Measurements from ENCODE around the gene HDAC7.

Gene HDAC7

DNA sequence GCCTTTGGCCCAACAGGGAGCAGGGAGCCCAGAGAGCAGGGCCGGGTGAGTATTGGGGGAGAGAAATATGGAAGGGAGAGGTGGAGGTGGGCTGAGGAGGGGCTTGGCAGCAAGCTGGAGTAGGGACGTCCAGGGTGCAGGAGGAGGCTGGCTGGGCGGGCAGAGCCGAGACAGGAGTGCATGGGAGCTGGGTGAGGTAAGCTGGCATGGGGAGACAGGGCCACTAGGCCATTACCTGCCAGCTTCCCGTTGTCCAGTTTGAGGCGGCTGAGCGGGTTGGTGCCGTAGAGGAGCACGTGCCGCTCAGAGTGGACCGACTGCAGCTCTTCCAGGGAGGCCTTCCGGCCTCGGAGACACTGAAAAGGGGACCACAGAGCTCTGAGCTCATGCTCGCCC is 28.4 kb downstream of the HDAC7 start:
- DNase-seq = no peak

DNA sequence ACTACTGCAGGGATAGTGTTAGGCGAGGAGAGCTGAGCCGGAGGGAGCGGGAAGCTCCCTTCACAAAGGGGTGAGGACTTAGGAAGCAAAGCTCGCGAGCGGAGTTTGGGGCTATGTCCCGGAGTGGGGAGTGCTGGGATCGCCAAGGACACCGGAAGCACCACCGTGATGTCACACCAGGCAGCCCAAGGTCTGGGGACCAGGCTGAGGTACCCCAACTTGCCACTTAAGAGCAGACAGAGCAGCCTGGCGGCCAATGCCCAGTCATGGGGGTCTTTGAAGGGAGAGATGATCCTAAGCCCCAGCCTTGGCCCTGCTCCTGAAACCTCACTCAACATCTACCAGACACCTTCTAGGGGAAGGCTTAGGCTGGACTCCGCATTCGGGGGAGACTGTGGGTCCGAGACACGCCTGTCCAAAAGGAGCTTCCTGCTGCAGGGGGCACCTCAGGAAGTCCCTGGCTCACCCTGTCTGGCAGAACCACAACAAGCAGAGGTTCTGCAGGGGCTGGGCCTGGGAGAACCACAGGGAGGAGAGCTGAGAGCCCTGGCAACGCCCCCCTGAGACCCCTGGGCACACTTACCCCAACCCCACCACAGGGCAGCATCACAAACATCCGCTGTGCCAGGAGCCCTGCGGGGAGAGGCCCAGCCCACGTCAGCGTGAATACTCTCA is 28.9 kb downstream of the HDAC7 start:
- DNase-seq = no peak

DNA sequence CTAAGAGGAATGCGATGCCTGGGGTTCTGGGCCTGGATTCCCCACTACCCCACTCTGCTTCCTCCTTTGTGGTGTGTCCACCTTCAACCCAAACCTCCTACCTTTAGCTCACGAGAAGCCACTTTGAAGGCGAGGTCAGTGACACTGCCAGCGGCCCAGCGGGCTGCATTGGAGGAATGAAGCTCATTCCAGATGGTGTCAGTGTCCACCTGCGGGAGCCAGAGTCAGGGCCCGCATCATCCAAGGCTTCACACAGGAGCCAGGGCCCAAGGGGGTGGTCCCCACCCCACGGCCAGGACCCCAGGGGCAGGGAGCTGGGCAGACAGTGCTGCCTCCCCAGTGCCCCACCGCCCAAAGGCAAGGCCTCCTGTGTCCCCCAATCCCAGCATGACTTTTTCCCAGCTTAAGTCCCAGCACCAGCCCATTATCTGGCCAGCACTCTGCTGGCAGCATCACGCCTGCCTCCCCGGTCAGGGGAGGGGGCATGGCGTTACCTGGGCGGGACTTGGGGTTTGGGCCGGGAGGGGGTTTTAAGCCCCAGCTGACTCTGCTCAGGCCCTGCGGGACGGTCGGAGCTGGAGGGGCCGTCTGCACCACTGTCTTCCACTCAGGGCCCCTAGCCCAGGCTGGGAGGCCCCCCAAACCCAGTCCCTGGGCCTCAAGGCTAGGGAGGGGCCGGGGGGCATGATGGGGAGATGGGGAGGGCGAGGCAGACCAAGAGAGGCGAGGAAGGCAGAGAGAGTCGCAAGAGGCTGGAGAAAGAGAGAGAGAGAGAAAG is 29.8 kb downstream of the HDAC7 start:
- DNase-seq = no peak

DNA sequence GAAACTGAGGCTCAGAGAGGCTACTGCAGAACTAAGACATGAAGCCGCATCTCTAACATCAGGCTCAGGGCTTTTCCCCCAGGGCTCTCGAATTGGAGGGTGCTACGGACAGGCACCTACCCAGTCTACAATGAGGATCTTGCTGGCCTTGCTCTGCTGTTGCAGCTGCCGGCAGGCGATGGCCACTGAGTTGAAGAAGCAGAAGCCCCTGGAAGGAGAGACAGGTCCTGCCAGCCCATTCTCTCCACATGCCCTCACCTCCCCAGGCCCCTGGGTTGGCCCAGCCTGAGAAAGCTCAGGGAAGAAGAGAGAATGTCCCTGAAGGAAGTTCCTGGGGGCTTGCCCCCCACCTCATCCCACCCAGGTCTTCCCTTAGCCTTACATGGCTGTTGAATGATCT is 30.6 kb downstream of the HDAC7 start:
- no peak for DNase-seq

DNA sequence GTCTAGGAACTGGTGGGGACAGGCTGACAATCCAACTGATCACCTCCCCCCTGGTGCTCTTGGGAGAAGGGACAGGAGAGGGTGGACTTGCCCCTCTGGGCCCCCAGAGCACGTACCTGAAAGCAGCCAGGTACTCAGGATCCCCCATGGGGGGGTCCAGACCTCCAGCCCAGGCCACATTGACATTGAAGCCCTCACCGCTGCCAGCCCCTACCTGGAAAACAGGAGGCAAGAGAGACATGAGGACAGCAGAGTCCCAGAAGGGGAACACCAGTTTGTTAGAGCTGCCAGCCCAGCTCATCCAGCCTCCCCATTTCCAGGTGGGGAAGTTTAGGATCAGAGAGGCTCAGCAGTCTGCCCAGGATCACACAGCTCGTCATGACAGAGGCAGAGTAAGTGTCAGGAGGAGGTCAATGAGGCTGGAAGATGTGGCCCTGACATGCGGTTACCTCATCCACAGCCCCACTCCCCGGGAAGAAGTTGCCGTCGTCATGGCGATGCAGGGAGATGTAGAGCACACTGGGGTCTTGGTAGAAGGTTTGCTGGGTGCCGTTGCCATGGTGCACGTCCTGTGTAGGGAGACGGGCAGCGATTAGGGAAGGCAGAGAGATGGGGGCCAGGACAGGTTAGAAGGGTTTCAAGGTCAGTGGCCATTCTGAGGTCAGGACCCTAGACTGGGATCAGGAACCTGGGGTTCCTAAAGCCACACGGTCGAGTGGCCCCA is 31.9 kb downstream of the HDAC7 start:
- no peak for DNase-seq

DNA sequence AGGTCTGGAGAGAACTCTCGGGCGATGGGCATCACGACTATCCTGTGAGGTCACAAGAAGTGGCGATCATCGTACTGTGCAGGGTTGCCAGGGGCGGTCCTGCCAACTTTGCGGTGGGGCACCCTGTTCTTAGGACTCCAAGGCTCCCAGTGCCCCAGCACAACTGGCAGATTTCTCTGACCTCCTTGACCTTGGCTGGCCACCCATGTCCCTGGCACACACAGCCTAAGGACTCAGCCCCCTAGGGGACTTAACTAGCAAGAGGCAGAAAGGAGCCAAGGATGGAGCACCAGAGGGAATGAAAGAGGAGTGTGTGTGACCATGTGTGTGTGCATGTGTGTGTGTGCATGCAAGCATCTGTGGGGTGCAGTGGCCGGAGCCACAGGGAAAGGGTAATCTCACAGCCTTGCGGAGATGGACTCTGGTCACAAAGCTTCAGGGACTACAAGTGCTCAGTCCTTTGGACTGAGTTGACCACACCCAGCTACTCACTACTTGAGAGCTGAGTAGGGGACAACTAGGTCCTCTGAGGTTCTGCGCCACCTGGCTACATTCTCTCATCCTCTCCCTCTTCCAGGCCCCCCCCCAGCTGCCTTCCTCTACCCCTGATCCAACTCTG is 32.9 kb downstream of the HDAC7 start:
- no peak for DNase-seq

DNA sequence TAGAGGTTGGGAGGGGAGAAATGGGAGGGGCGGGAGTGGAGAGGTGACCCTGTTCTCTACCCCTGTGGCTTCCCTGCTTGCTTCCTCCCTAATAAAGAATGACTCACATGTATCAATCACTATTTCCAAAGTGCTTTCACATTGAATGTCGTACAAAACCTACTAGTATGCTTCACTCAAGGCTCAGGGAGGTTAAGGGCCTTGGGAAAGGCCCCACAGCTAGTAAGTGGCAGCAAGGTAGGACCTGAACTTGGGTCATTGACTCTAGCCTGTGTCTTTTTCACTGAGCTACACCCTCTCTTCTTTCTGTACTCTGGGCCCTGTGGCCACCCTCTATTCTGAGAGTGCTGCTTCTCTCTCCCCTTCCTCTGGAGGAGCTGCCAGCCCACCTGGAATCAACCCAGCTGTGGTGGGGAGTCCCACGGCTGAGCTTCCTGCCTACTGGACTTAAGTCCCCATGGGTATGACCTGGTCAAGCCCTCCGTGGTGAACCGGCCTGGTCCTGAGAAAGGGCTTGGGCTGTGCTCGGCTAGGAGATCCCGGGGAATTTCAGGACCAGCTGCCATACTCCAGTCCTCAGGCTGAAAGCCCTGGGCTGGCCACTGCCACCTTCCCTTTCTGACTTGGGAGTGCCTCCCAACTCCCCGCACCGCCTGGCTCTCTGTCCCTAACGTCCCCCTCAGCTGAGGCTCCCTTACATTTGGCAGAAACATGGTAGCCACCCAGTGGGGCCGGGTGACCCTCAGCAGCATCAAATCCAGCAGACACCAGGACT is 33.6 kb downstream of the HDAC7 start:
- no peak for DNase-seq

DNA sequence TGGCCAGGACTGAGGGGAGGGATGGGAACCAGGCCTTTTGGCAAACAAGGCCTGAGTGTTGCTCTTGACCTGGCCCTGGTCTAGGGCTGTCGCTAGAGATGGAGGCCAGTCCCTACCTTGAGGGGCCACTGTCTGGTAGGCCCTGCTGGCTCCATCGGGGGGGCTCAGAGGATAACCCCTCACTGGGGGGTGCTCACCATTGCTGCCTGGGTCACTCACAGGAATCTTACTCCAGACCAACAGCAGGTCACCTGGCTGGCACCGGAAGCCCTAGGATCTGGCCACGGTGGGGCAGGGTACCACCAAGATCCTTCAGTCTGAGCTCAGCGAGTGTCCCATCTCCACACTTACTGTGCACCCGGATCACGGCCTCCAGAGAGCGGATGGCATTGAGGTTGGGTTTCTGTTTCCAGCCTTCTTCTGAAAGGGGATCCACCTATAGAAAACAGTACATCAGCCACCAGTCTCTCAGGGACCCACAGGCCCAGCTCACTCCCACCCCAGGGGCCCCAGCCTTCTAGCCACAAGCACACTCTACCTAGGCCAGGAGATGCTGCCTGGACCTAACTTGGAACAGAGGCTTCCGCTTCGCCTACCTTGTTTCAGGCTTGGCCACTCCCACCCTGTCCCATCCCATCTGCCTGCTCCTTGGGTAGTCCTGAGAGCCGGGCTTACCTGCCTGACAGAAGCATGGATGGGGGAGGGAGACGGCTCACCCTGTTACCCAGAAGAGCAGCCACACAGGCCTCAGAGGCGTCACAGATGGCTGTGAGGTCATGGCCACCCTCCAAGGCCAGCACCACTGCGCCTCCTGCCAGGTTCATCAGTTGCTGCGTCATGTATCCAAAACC is 34.4 kb downstream of the HDAC7 start:
- no peak for DNase-seq

DNA sequence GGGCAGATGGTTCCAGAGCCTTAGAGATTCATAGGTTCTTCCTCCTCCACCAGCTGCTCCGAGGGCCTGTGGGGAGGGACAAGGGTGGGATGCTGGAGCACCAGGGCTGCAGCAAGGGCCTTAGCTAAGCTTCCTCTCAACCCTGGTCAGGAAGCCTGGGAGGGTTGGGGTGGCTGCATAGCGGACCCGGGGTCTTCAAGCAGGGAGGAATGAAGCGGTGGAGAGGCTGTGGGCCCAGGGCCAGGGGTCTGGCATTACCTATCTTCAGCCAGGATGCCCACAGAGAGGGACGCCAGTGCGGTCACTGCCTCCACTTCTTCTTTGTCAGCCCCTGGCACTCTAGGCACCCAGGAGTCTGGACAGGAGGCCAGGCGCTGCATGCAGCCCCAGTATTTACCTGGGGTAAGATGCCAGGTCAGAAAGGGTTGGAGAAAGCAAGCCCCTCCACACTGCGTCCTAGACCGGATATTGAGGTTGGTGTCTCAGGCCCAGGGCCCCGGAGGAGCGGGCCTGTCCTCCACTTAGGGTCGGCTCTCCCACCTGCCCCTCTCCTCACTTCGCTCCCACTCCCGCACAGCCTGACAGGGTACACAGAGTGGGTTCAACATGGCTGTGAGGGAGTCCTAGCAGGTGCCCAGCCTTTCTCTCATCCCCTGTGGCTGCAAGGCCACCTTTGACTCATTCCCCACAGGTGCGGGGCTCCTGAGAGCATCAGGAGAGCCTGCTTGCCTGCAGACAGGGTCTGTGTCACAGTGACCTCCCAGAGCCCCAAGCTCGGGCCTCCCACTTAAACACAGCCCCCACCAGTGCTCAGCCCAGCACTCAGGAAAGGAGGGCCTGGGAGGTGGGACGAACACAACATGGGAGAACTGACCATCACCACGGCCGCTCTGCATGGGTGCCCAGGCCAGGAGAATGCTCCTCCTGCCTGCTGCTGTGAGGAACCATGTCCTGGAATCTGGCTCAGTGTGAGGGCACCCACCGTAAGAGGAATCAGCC is 35.6 kb downstream of the HDAC7 start:
- DNase-seq = no peak

DNA sequence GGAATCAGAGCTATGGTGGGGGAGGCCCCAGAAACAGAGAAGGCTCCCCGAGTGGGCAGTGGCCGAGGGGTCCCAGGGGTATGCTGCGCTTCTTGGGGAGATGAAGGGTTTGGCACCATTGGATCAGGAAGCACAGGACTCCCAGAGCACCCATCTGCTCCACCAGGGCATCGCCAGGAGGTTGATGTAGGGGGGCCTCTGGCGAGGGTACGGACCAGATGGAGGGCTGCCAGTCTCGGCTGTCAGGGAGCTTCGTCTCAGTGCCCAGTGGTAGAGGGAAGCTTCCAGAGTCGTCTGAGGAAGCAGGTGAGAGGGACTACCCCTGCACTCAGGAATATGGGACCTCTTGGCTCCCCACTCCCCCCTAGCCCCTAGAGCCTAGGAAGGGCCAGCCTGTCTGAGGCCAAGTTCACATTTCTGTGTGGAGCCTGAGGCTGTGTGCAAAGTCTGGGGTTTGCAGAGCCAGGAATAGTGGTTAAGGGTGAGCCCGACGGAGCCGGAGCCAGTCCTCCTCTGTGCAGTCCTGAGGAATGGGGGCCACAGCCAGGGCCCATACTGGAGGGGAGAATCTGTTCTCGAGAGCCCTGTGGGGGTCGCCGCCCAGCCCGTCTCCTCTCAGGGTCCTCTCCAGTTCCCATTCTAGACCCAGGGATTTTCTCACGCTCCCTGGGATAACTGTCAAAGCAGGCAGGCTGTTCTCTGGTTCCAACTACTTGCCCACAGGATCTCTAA is 36.5 kb downstream of the HDAC7 start:
- no peak for DNase-seq

DNA sequence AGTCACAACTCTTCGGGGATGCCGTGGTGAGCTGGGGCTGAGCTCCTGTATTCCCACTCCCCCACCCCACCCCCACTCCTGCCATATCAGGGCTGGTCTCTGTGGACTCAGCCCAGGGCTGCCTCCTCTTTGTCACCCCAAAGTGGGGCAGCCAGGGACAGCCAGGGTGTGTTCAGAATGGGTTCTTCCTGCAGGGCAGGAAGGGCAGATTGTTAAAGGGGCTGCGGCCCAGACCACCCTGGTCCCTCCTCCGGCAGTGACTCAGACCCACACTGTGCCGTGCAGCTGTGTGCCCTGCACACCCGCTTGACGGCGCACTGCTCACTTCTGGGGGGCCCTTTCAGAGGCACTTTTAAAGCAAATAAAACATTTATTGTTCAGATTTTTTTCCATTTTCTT is 37.3 kb downstream of the HDAC7 start:
- DNase-seq = no peak

DNA sequence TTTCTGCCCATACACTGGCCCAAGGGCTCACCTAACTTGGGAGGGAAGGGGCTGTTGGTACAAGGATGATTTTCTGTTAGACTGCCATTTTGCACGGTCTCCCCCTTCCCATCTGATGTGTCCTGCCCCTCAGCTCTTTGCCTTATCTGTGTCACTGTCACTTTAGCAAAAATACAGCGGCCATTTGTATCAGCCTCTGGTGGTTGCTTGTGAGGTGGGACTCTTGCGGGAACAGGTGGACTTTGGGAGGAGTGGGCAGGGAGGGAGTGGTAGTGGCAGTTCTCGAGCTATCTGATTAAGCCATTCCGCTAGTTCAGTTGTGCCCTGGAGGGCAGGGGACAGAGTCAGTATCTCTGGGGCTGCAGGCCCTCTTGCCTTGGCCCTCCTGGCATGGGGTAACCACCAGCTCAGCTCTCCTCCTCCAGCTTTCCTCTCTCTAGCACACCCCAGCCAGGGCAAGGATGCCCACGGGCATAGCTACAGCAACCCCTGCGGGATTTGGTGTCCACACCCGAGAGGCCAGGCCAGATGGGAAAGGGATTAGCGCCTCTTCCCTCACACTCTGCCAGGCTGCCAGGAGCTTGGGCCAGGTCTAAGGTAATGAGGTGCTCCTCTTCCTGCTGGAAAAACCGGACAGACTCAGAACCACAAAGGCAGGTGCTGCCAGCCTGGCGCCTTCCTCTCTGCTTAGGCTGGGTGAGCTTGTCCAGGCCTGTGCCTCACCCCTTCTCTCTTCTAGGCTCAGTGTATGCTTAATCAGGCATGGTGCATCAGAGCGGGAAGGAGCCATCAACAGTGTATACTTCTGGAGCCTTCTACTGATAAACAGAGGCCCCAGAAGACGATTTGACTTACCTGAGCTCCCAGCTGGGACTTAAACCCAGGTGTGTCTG is 38.0 kb downstream of the HDAC7 start:
- no peak for DNase-seq

DNA sequence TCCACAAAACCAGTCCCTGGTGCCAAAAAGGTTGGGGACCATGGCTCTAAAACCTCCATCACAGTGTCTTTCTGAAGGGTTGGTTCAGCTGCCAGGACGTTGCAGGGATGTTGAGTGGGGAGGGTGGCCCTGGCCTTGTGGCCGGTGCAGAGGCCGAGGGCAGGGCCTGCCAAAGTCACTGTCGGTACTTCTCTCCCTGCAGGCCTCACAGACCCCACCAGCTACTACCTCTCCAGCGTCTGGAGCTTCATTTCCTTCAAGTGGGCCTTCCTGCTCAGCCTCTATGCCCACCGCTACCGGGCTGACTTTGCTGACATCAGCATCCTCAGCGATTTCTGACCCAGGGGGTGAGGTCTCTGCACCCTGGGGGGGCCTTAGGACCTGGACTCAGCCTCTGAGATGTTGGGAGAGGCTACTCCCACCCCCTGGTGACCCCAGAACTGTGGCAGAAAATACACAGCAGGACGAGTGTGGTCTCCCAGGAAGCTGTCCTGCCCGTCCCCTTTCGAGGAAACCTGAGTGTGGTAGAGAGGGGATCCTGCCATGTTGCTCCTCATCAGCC is 39.7 kb downstream of the HDAC7 start:
- no peak for DNase-seq

DNA sequence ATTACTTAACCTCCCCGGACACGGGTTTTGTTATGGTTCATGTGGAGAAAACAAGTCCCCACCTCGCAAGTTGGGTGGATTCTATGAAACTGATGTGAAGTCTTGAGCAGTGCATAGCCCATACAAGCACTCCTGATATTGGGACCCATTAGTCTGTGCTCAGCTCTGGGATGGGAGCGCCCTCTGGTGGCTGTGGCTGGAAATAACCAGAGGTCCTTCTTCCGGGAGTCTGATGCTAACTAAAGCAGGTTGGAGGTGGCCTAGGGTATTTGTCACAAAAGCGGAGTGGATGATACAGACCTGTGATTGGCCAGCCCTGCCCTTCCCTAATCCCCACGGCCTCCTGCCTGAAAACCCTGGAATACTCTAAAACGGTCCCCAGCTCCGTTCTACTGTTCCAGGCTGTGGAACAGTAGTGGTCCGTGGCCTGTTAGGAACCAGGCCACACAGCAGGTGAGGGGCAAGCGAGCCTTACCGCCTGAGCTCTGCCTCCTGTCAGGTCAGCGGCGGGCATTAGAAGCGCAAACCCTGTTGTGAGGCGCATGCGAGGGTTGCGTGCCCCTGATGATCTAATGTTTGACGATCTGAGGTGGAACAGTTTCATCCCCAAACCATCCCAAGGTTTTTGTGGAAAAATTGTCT is 40.3 kb downstream of the HDAC7 start:
- DNase-seq = peak; percentile 97

DNA sequence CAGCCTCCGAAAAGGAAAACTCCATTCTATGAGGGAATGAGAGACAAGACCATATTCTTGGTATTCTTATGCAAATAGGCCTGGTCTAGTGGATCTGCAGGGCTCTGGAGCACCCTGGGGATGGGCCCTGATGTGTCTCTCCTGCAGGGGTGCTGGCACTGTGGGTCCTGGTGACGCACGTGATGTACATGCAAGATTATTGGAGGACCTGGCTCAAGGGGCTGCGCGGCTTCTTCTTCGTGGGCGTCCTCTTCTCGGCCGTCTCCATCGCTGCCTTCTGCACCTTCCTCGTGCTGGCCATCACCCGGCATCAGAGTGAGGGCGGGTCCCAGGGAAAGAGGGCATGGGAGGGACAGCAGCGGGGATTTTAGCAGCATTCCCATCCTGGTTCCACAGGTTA is 40.8 kb downstream of the HDAC7 start:
- DNase-seq = no peak

DNA sequence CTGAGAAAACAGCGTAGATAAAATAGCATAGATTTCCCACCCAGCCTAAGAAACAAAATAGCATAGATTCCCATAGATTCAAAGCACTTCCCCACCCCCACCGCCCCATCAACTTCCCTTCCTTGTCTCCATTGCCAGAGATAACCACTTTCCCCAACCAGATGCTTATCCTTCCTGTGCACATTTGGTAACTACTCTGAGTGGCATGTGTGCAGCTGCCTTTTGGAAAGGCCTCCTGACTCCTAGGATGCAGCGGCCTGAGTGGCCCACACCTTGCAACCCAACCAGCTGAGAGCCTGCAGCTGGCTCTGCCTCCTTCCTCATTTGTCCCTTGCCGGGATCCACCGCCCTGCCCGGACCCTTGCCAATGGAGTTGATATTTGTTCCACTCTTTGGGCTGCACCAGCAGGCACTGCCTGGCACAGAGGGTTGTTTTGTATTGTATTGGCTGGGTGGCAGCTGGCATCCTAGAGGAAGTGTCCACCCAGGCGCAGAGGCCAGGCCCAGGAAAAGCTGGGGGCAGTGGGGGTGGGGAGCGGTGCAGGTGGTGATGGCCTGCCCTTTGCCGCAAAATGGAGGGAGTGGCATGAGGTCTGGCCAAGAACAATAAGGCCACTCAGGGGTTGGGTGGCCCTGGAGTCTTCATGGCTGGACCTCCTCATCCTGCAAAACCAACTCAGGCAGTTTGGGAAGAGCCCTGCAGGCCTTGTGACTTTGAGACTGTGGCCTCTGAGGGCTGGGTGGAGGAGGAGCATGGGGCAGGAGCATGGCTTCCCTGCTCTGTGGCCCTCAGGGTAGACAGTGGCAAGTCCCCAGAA is 41.8 kb downstream of the HDAC7 start:
- DNase-seq = no peak

DNA sequence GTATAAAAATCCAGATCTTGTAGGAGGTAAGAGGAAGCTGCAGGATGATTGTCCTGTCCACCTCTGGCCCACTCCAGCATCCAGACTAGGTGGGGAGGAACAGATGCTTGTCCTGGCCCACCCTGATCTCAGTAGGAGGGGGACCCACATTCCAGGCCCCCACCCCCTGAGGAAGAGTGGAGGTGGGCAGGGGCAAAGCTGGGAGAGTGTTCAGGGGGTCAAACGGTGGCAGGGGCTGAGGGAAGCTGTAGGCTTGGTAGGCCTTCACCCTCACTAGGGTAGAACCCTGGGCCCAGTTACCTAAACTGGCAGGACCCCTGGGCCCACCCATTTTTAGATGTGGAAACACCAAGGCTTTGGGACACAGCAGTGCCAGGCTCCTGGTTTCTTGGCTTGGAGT is 42.6 kb downstream of the HDAC7 start:
- DNase-seq = no peak

Measured in activated effector memory CD4-positive, alpha-beta T cell treated with anti-CD3 and anti-CD28 coated beads, Interleukin-2, amount 50 U/mL, for 16 hours (primary cell).